MCF 10A (cell line): ENCODE measurements around the gene OSBPL9. TPM values are rescaled to one million over a fixed set of nuclear protein-coding genes. Genes with fewer than 3 reads are reported as not detected.

Experiments
- BruUV-seq: library from RNA; stranded (reverse); fragments of 400-500 nt; replicated peaks from 2 replicates; lab custom pipeline; 2021; lab: Mats Ljungman, UMichigan
- CTCF ChIA-PET: fragments of 300-600 bp; sonication (Branson Sonifier 250); formaldehyde crosslinking; extraction: SDS; loops from one replicate; lab custom pipeline; 2021; ENCODE audit warnings: antibody characterized with exemption, inconsistent platforms; lab: Yijun Ruan, JAX
- POLR2A ChIA-PET: fragments of 300-600, 350-650 bp; sonication (Branson Sonifier 250); formaldehyde crosslinking; extraction: SDS; loops from one replicate; lab custom pipeline; 2020; ENCODE audit warnings: antibody characterized with exemption, inconsistent platforms; lab: Yijun Ruan, JAX
- DNase-seq: peaks from one replicate; pipeline ENCODE4 v3.0.0-alpha.2; 2018; ENCODE audit not compliant: unreplicated experiment
- H3K27ac Mint-ChIP-seq: one replicate; pipeline ENCODE4 v1.8.0; 2022; ENCODE audit warnings: mild to moderate bottlenecking, low read depth, mixed read lengths; ENCODE audit not compliant: unreplicated experiment
- H3K27me3 Mint-ChIP-seq: one replicate; pipeline ENCODE4 v1.8.0; 2022; ENCODE audit warnings: mixed read lengths; ENCODE audit not compliant: insufficient read depth, unreplicated experiment
- H3K36me3 Mint-ChIP-seq: one replicate; pipeline ENCODE4 v1.8.0; 2022; ENCODE audit warnings: mild to moderate bottlenecking, moderate library complexity, mixed read lengths; ENCODE audit not compliant: insufficient read depth, unreplicated experiment
- H3K4me1 Mint-ChIP-seq: one replicate; pipeline ENCODE4 v1.8.0; 2022; ENCODE audit warnings: mixed read lengths; ENCODE audit not compliant: insufficient read depth, unreplicated experiment
- H3K4me3 Mint-ChIP-seq: one replicate; pipeline ENCODE4 v1.8.0; 2022; ENCODE audit warnings: mild to moderate bottlenecking, moderate library complexity, mixed read lengths; ENCODE audit not compliant: unreplicated experiment
- H3K9me3 Mint-ChIP-seq: one replicate; pipeline ENCODE4 v1.8.0; 2022; ENCODE audit warnings: mixed read lengths; ENCODE audit not compliant: unreplicated experiment
- intact Hi-C: fragments of 100-400 bp; cut with micrococcal nuclease; formaldehyde crosslinking; loops from 2 replicates; pipeline ENCODE4 v1.14.1; 2022
- total RNA-seq: library from RNA; stranded (reverse); gene quantifications from 2 replicates; pipeline ENCODE4 v1.2.3, GENCODE V29; 2022
- TF ChIP-seq, protein P1 (sequence below): fragments of 200-600 bp; IDR thresholded peaks from one replicate; pipeline ENCODE4 v1.8.0; 2022; ENCODE audit warnings: antibody characterized with exemption, mild to moderate bottlenecking; ENCODE audit not compliant: unreplicated experiment

The OSBPL9 gene
- total RNA-seq, 1 experiment from 2014 or later: 51.7 TPM

DNA sequence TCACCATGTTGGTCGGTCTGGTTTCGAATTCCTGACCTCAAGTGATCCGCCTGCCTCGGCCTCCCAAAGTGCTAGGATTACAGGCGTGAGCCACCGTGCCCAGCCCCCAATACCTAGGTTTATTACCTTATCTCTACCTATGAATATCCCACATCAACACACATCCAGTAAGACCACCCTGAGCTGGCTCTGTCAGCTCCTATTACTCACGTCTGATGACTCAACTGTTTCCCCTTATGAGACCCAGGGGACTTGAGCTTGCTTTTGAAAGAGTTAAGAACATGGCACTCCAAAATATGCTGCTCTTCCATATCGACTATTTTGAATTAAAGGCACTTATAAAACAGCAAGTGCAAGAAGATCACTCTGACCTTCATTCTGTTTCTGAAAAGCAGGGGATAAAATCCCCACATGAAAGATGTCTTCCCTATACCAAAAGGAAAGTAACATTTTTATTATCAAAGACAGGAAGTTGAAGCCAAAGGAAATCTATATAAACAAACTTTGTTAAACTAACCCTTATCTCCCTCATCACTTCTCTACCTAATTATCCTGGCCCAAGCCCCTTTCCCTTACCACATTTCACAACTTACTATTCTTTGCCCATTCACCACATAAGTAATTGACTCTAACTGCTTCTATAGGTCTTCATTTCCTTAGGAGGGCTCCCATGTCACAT, 41.3 kb upstream of the OSBPL9 start:
- TF ChIP-seq, protein P1, sequence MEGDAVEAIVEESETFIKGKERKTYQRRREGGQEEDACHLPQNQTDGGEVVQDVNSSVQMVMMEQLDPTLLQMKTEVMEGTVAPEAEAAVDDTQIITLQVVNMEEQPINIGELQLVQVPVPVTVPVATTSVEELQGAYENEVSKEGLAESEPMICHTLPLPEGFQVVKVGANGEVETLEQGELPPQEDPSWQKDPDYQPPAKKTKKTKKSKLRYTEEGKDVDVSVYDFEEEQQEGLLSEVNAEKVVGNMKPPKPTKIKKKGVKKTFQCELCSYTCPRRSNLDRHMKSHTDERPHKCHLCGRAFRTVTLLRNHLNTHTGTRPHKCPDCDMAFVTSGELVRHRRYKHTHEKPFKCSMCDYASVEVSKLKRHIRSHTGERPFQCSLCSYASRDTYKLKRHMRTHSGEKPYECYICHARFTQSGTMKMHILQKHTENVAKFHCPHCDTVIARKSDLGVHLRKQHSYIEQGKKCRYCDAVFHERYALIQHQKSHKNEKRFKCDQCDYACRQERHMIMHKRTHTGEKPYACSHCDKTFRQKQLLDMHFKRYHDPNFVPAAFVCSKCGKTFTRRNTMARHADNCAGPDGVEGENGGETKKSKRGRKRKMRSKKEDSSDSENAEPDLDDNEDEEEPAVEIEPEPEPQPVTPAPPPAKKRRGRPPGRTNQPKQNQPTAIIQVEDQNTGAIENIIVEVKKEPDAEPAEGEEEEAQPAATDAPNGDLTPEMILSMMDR: no peak
- intact Hi-C loops: no loop called here
- H3K27me3 Mint-ChIP-seq: no peaks in the 10 kb centered on the region
- H3K36me3 Mint-ChIP-seq: no peaks in the 10 kb centered on the region
- ChIA-PET POLR2A (interaction anchor here (0.7 kb wide), 1 partner anchor 9 kb away, joined by 3 read pairs; no protein-coding TSS in a partner anchor), CTCF (interaction anchor here (0.6 kb wide), 2 partner anchors 52 to 383 kb away, joined by 3 read pairs; no protein-coding TSS in a partner anchor)
- DNase-seq: peak; percentile 20
- no TSS peak for BruUV-seq
- no peaks in the 10 kb centered on the region for H3K9me3 Mint-ChIP-seq
- H3K4me1 Mint-ChIP-seq: peaks cover 5% of the 10 kb centered on the region
- no peak overlapping the region for H3K4me3 Mint-ChIP-seq
- H3K27ac Mint-ChIP-seq: no peak overlapping the region

DNA sequence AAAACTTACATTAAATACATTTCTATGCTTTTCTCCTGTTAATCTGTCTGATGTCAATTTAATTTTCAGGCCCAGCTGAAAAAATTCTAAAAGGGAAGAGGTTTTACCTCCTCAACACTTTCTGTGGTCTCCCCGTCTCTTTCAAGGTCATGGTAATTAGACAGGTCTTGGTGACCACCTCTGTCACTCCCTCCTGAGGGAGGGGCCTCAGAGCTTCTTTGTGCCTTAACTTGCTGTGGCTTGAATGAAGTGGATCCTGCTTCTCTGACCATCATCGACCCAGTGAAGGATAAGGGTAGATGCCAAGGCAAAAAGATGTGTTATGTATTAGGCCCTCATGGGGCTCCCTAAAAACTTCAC, 40.8 kb upstream of the OSBPL9 start:
- Mint-ChIP-seq H3K36me3 (no peaks in the 10 kb centered on the region), H3K9me3 (no peaks in the 10 kb centered on the region), H3K4me3 (no peak overlapping the region), H3K4me1 (peaks cover under 1% of the 10 kb centered on the region), H3K27ac (no peak overlapping the region), H3K27me3 (no peaks in the 10 kb centered on the region)
- ChIA-PET CTCF (interaction anchor here (0.6 kb wide), 1 partner anchor 51 kb away, joined by 3 read pairs; no protein-coding TSS in a partner anchor), POLR2A (interaction anchor here (0.7 kb wide), 1 partner anchor 9 kb away, joined by 3 read pairs; no protein-coding TSS in a partner anchor)
- no peak for DNase-seq
- no TSS peak for BruUV-seq
- TF ChIP-seq, protein P1: no peak
- intact Hi-C loops: no loop called here

DNA sequence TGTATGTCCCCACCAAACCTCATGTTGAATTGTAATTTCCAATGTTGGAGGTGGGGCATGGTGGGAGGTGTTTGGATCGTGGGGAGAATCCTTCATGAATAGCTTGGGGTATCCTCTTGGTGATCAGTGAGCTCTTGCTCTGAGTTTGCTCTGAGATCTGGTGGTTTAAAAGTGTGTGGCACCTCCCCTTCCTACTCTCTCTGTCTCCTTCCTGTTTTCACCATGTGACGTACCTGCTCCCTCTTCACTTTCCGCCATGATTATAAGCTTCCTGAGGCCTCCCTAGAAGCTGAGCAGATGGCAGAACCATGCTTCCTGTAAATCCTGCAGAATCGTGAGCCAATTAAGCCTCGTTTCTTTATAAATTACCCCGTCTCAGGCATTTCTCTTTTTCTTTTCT, 40.0 kb upstream of the OSBPL9 start:
- no peaks in the 10 kb centered on the region for H3K9me3 Mint-ChIP-seq
- no peak overlapping the region for H3K27ac Mint-ChIP-seq
- H3K4me3 Mint-ChIP-seq: no peak overlapping the region
- DNase-seq: no peak
- intact Hi-C loops: no loop called here
- ChIA-PET POLR2A (no interaction called here), CTCF (no interaction called here)
- TF ChIP-seq, protein P1: no peak
- BruUV-seq: no TSS peak
- no peaks in the 10 kb centered on the region for H3K27me3 Mint-ChIP-seq
- H3K4me1 Mint-ChIP-seq: no peaks in the 10 kb centered on the region
- H3K36me3 Mint-ChIP-seq: no peaks in the 10 kb centered on the region

DNA sequence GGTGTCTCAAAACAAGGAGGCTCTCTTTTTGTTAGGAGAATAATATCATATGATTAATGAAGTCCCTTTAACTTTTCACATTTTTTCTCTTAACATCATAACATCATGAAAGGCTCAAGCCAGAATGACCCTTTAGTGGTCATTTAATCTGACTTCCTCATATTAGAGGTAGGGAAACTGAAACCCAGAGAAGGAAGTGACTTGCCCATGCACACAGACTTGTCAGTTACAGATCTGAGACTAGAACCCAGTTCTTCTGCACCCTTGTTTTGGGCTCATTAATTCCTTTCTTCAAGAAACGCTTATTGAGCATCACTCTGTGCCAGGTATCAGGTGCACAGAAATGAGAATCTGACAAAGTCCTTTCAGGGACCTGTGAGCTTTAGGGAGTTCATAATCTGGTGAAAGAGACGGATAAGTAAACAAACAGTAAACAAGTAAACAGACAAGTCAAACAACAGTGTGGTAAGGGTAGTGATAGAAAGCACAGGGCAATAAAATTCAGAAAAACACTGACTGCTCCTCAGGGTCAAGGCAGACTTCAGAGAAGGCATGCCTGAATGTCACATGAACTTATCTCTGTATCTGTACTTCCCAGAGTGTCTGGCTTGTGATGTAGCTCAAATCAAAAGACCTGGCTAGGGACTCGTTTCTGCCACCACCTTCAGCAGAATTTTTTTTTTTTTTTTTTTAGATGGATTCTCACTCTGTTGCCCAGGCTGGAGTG, 38.3 kb upstream of the OSBPL9 start:
- H3K4me3 Mint-ChIP-seq: no peak overlapping the region
- no peaks in the 10 kb centered on the region for H3K9me3 Mint-ChIP-seq
- intact Hi-C loops: no loop called here
- DNase-seq: no peak
- H3K27ac Mint-ChIP-seq: no peak overlapping the region
- TF ChIP-seq, protein P1: no peak
- H3K4me1 Mint-ChIP-seq: no peaks in the 10 kb centered on the region
- no peaks in the 10 kb centered on the region for H3K36me3 Mint-ChIP-seq
- CTCF ChIA-PET: no interaction called here
- POLR2A ChIA-PET: interaction anchor here (0.7 to 1.2 kb wide), 2 partner anchors 9 to 168 kb away, joined by 3 to 5 read pairs; no protein-coding TSS in a partner anchor
- no TSS peak for BruUV-seq
- no peaks in the 10 kb centered on the region for H3K27me3 Mint-ChIP-seq
